ENCODE results near the gene HELZ.

DNA sequence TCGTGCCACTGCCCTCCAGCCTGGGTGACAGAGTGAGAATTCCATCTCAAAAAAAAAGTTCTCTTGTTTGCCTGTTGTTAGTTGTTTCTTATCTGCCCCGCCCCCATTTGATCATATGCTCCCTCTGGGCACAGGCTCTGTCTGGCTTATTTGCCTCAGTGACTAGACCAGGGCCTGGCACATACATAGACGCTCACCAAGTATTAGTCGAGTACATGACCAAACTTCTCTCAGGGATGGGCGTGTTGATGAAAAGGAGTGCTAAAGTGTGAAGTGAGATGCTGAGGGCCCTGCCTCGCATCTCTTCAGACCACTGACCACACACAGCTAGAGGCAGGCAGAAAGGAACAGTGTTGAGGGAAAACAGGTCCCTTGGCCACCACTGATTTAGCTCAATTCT lies 3.3 kb upstream of the HELZ start:
- TF ChIP-seq, protein P1, sequence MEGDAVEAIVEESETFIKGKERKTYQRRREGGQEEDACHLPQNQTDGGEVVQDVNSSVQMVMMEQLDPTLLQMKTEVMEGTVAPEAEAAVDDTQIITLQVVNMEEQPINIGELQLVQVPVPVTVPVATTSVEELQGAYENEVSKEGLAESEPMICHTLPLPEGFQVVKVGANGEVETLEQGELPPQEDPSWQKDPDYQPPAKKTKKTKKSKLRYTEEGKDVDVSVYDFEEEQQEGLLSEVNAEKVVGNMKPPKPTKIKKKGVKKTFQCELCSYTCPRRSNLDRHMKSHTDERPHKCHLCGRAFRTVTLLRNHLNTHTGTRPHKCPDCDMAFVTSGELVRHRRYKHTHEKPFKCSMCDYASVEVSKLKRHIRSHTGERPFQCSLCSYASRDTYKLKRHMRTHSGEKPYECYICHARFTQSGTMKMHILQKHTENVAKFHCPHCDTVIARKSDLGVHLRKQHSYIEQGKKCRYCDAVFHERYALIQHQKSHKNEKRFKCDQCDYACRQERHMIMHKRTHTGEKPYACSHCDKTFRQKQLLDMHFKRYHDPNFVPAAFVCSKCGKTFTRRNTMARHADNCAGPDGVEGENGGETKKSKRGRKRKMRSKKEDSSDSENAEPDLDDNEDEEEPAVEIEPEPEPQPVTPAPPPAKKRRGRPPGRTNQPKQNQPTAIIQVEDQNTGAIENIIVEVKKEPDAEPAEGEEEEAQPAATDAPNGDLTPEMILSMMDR (IDR thresholded peaks at IDR 0.05), result no peak
- TF ChIP-seq EZH2phosphoT487 (IDR thresholded peaks at IDR 0.05), result no peak
